TTC549 (cell line): ENCODE data around the gene CACNA1B.
"Not testable (repeated sequence)": the region's sequence is repeated elsewhere in the genome, so short reads cannot be mapped to it uniquely, and the experiment has no call there.

ENCODE experiments used
- FAIRE-seq: peaks from 2 replicates; lab custom pipeline; 2012; peaks lifted over from hg19 to GRCh38; lab: Jason Lieb, UNC

CACNA1B gene

DNA sequence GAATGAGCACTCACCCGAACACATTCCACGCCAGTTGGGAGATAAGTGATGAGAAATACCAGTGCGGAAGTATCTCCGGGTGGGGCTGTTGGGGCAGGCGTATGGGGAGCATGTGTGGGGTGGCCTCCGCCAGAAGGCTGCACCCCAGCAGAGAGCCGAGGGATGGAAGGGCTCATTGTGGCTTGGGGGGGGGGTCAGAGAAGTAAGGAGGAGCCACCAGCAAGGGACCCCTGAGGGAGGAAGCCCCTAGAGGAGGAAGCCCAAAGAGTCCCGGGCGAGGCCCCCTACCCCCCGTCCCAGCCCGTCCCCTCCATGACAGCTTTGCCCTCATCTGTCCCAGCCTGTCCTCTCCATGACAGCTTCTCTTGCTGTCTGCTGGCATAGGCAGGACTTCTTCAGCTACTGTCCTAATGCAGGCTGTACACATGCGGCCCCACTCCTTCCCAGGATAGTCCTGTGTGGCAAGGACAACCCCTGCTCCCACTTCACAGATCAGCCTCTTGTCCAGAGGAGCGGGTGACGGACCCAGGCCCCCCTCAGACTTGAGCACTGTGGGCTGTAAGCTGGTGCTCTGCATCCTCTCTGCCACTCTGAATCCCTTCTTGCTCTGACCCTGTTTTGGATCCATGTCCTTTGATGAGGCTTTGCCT is 239.6 kb downstream of the CACNA1B start:
- FAIRE-seq = no peak

DNA sequence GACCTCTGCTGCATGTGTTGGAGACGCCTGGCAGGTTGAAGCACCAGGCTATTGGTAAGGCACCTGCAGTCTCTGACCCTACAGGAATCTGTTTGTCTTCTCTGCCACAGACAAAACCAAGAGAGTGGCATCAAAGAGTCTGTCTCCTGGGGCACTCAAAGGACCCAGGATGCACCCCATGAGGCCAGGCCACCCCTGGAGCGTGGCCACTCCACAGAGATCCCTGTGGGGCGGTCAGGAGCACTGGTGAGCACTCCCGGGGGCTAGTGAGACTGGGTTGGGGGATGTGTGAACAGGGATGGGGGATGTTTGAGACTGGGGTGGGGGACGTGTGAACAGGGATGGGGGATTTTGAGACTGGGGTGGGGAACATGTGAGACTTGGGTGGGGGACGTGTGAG is 240.3 kb downstream of the CACNA1B start:
- no peak for FAIRE-seq

DNA sequence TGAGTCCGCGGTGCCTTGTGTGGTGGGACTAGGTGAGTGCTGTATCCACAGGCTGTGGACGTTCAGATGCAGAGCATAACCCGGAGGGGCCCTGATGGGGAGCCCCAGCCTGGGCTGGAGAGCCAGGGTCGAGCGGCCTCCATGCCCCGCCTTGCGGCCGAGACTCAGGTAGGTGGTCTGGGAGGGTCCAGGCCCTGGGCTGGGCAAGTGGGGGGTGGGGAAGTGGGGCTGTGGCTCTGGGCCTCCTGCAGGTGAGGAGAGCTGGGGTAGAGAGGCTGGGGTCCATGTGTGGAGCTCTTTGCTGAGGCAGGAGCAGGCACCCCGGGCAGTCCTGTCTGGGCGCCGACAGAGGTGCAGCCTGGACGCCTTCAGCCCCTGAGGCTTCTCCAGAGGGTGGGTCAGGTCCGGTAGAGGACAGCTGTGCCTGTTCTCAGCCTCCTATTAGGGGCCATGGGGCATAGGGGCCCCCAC is 241.1 kb downstream of the CACNA1B start:
- FAIRE-seq = no peak

DNA sequence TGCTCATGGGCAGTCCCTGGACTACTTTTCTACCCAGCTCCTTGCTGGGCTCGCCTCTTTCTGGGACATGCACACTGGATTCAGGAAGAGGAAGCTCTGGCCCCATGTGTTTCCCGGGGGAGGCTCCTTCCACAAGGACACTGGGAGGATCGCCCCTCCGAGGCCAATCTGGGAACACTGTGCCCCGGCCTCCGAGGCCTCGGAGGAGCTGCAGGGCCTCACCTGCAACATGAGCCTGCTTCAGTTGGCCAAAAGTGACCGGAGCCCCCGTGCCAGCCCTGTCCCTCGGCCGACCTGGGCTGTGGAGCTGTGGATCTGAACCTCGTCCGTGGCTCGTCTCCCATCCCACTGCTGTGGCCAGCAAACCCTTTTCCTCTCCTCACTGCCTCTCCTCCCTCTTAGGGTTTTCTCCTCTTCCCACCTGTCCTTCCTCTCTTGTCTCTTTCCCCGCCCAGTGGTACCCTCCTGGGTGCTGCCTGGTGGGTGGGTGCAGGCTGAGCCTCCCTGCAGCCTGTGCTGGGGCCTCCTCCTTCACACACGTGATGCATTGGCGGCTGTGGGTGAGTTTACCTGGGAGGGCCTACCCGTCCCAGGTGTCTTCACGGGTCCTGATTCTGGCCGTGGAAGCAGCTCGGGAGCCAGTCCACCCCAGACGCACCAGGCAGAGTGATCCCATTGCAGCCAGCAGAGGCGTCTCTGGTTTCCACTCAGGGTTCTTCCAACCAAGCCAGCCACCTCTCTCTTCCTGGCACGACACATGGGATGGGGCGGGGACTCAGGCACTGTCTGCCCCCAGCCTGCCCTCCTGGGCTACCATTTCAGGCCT is 241.8 kb downstream of the CACNA1B start:
- FAIRE-seq = no peak

DNA sequence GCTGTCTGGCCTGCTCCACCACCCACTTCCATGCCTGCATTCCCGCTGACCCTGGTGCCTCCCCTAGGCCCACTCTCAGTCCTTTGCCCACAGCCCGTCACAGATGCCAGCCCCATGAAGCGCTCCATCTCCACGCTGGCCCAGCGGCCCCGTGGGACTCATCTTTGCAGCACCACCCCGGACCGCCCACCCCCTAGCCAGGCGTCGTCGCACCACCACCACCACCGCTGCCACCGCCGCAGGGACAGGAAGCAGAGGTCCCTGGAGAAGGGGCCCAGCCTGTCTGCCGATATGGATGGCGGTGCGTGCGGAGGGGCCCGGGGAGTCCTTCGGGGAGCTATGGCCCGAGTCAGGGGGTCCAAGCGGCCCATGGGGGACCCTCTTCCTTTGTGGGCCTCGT is 242.5 kb downstream of the CACNA1B start:
- FAIRE-seq = no peak

DNA sequence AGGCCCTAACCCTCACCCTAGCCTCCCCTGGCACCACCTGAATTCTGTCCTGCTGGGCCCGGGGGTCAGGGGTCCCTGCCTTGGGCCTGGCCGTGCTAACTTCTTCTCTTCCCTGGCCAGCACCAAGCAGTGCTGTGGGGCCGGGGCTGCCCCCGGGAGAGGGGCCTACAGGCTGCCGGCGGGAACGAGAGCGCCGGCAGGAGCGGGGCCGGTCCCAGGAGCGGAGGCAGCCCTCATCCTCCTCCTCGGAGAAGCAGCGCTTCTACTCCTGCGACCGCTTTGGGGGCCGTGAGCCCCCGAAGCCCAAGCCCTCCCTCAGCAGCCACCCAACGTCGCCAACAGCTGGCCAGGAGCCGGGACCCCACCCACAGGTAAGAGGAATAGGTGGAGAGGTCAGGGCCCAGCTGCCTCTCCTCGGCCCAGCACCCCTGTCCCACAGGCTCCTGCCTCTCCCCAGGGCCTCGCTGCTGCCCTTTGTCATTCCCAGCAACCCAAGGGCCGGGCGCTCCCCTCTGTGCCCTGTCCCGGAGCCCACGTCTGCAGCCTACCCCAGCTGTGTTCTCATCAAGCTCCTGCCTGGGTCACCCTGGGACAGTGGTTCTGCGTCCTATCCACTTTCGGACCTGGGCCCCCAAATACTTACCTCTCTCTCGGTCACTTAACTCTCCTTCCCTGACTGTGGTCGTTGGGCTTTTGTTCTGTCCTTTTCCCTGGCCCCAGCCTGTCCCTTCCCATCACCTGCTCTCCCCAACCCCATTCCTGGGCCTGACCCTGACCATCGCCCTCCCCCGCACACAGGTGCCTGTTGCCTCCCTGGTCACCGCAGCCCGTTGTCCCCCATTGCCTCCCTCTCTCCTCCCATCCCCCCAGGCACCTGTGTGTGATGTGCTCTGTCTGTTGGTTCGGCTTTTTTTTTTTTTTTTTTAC is 243.2 kb downstream of the CACNA1B start:
- FAIRE-seq = no peak

DNA sequence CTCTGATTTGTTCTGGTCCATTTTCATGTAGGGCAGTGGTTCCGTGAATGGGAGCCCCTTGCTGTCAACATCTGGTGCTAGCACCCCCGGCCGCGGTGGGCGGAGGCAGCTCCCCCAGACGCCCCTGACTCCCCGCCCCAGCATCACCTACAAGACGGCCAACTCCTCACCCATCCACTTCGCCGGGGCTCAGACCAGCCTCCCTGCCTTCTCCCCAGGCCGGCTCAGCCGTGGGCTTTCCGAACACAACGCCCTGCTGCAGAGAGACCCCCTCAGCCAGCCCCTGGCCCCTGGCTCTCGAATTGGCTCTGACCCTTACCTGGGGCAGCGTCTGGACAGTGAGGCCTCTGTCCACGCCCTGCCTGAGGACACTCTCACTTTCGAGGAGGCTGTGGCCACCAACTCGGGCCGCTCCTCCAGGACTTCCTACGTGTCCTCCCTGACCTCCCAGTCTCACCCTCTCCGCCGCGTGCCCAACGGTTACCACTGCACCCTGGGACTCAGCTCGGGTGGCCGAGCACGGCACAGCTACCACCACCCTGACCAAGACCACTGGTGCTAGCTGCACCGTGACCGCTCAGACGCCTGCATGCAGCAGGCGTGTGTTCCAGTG is 244.0 kb downstream of the CACNA1B start:
- no peak for FAIRE-seq

DNA sequence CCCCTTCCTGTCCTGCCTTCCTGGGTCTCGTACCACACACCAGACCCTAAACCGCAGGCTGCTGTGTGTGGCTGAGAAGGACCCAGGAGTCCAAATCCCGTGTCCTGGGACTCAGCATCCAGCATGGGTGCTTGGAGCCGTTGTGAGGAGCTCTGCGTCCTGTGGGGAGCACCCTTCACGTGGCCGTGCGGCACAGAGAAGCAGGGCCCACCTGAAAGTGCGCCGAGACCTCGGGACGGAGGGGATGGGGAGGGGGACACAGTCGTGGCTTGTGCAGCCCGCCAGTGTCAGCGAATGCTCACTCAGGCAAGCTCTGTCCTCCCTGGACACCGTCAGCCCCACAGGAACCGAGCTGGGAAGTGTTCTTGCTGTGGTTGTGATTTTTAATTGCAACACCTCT is 244.6 kb downstream of the CACNA1B start:
- FAIRE-seq = no peak

DNA sequence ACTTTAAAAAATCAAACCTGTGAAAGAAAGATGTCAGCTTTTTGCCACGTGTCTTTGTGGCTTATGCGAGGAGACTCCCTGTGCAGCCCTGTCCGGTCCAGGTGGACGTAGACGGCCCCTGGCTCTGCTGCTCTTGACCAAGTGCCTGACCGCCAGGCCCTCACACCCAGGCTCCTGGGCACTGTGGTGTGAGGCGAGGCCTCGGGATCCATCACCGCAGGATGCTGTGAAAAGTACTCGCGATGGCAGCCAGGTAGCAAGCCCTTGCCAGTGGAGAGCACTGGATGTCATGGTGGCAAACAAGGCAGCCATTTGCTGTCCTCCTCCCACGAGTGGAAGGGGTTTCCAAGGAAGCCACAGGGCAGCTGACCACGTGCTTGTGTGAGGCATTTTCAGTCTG is 245.1 kb downstream of the CACNA1B start:
- FAIRE-seq = no peak

DNA sequence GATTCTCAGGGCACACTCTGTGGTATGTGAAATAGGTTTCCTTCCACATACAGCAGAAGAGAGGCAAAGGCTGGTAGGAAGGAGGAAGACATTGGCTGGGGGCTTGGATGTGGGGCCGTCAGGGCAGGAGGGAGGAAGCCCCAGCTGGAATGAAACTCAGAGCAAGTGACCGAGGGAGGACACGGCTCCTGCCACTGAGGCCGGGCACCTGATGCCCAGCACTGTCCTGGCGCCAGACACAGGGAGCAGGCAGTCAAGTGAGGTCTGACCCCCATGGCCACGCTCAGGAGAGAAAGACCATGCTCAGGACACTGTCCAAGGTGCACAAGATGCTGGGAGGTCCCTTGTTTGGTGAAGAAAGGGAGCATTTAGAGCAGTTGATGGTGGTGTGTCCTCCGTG is 245.5 kb downstream of the CACNA1B start:
- no peak for FAIRE-seq

DNA sequence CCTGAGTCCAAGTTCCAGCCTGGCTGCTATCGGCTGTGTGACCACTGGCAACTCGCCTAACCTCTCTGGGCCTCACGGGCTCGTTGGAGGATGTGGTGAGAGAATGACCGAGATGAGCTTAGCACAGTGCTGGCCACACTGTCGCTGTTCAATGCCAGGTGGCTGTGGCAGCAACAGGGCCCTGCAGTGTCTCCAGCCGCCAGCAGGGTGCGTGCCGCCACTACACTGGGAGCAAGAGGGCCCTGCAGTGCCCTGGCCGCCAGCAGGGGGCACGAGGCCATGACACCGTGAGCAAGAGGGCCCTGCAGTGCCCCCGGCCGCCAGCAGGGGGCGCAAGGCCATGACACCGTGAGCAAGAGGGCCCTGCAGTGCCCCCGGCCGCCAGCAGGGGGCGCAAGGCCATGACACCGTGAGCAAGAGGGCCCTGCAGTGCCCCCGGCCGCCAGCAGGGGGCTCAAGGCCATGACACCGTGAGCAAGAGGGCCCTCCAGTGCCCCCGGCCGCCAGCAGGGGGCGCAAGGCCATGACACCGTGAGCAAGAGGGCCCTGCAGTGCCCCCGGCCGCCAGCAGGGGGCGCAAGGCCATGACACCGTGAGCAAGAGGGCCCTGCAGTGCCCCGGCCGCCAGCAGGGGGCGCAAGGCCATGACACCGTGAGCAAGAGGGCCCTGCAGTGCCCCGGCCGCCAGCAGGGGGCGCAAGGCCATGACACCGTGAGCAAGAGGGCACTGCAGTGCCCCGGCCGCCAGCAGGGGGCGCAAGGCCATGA is 248.7 kb downstream of the CACNA1B start:
- not testable (repeated sequence) for FAIRE-seq

DNA sequence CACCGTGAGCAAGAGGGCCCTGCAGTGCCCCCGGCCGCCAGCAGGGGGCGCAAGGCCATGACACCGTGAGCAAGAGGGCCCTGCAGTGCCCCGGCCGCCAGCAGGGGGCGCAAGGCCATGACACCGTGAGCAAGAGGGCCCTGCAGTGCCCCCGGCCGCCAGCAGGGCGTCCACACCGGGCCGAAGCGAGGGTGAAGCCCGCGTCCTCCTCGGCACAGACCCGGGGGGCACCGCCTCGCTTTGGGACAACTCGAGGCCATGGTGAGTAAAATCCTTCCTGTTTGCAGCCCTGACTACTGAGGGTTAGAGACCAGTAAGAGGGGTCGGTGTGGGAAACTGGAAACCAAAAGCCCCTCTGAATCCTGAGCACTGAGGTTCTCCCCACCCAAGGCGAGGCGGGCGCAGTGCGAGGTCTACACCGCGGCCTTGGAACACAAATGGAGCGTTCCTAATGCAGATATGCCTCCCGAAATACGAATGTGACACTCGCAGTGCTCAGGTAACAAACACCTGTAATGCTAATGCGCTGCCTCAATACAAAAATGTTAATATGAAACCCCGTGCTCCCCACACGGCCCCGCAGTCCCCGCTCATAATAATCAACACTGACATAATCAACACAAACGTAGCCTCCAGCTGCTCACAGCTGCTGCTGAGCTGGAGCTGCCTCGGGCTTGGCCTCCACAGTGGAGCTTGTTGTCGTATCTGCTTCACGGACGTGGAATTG is 249.4 kb downstream of the CACNA1B start:
- not testable (repeated sequence) for FAIRE-seq

DNA sequence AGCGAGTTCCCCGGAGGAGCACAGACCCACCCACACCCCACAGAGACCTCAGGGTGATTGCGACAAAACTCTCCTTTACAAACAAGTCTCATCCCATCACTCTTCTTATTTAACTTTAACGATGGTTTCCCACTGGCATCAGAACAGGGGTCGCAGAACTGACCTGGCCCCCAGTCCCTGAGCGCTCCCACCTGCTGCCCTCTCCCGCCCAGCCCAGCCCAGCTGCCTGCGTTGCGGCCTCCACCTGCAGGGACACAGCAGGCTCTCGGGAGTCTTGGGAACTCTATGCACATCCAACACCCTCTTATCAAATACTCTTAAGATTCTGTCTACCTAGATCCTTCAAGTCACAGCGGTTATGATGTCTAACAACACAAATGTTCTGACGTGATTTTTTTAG is 250.4 kb downstream of the CACNA1B start:
- FAIRE-seq = not testable (repeated sequence)

DNA sequence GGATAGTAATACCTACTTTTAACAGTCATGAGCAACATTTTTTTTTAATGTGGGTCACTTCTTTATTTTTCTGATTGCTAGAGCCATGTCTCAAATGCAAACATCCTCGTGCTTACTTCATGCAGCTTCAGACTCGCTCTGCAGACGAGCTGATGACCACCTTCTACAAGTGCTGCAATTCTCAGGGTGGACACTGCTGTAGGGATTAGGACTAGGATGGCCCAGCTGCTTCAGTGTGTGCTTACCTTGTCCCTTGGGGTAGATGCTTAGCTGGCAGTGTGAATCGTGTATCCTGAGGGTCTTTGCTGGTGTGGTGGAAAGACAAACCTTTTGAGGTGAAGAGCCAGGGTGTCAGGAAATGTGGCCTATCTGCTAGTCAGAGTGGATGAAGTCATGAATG is 251.7 kb downstream of the CACNA1B start:
- FAIRE-seq = not testable (repeated sequence)

DNA sequence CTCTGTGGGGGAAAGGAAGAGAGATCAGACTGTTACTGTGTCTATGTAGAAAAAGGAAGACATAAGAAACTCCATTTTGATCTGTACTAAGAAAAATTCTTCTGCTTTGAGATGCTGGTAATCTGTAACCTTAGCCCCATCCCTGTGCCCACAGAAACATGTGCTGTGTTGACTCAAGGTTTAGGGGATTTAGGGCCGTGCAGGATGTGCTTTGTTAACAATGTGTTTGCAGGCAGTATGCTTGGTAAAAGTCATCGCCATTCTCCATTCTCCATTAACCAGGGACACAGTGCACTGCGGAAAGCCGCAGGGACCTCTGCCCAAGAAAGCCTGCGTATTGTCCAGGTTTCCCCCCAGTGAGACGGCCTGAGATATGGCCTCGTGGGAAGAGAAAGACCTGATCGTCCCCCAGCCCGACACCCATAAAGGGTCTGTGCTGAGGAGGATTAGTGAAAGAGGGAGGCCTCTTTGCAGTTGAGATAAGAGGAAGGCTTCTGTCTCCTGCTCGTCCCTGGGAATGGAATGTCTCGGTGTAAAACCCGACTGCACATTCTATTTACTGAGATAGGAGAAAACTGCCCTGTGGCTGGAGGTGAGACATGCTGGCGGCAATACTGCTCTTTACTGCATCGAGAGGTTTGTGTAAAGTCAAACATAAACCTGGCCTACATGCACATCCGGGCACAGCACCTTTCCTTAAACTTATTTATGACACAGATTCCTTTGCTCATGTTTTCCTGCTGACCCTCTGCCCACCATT is 255.5 kb downstream of the CACNA1B start:
- not testable (repeated sequence) for FAIRE-seq

DNA sequence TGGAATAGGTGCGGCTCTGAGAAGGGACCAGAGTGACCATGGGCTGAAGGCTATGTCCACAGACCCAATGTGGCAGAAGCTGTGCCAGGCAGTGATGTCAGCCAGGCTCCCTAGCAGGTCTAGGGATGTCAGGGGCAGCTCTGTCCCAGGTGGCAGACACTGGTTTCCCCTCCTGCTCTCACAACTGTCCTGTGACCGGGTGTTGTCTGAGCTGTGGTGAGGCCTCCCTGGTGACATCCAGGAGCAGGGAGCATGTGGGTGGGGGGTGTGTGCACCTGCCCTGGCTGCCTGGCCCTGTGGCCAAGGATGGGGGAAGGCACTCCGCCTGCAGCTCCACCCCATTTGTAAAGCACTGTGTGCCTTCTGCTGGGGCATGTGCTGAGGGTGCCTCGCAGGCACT is 257.0 kb downstream of the CACNA1B start:
- FAIRE-seq = not testable (repeated sequence)

DNA sequence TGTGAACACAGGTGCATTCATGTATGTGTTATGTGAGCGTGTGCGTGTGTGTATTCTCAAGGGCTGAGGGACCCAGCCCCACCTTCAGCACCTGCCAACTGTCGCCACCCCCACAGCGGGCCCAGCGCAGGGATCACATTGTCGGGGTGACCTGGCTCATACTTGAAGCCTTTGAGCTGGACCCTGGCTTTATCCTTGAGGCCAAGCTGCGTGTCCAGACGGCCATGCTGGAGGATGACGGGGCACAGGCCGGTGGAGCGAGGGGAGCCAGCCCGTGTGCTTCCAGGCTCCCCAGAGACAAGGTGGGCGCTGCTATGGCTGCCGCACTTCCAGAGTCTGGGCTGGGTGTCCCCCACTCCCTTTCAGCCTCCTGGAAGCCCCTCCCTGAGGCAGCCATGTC is 261.5 kb downstream of the CACNA1B start:
- not testable (repeated sequence) for FAIRE-seq

DNA sequence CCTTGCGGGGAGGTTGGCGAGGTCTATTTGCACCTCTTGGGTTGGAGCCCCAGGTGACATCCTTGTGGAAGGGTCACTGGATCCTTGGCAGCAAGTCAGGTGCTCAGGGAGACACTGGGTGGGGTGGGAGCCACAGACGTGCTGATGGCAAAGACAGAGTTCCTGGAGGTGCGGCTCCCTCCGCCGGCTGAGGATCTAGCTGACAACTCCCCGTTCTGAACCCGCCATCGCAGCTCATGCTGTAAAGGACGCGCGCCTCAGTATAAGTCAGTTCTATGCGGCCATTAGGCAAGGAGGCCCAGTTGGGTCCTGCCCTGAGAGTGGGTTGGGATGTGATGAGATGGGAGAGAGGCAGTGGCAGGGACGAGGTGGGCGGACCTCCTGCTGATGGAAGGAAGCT is 263.4 kb downstream of the CACNA1B start:
- not testable (repeated sequence) for FAIRE-seq

DNA sequence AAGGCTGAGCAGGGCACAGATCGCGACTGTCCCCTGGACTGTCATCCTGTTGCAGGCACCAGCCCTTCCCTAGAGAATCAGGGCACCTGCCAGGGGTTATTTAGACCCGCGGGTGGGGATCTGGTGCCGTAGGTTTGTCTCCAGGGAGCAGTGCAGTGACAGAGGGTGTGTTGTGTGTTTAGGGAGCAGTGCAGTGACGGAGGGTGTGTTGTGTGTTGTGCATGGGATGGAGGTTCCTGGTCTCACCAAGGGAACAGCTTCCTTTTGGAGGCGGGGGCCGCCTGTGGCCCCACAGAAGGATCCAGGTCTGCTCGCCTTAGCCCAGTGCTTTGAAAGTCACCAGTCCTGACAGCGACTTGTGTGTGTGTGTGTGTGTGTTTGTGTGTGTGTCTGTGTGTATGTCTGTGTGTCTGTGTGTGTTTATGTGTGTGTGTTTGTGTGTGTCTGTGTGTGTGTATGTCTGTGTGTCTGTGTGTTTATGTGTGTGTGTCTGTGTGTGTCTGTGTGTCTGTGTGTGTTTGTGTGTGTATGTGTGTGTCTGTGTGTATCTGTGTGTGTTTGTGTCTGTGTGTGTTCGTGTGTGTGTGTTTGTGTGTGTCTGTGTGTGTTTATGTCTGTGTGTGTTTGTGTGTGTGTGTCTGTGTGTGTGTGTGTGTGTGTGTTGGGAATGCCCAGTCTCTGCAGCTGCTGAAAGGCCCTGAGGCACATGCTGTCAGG is 265.1 kb downstream of the CACNA1B start:
- FAIRE-seq = not testable (repeated sequence)
